SU-DHL-6 (cell line): Measurements from ENCODE around the gene MFSD11.

Experiments used
- H2AFZ ChIP-seq: fragments of 200-600 bp; sonication (generic); 2 replicates; pipeline ENCODE4 v1.6.1; 2014; ENCODE audit warnings: low read depth, mild to moderate bottlenecking, moderate library complexity, mixed read lengths, antibody characterized with exemption, low read length; ENCODE audit not compliant: severe bottlenecking
- H3F3A ChIP-seq: fragments of 200-600 bp; shearing (Covaris generic); 2 replicates; pipeline ENCODE4 v1.6.0; 2016; ENCODE audit warnings: antibody characterized with exemption, mild to moderate bottlenecking; ENCODE audit not compliant: insufficient read depth
- H3K27ac ChIP-seq: fragments of 200-600 bp; sonication (generic); 2 replicates; pipeline ENCODE4 v1.5.1; 2016; ENCODE audit warnings: low read depth, mild to moderate bottlenecking, low read length, moderate library complexity, mixed read lengths
- H3K27me3 ChIP-seq: fragments of 200-600 bp; sonication (generic), shearing (Covaris generic); 2 replicates; pipeline ENCODE4 v1.6.0; 2014; ENCODE audit warnings: mild to moderate bottlenecking, low read length
- H3K36me3 ChIP-seq: fragments of 200-600 bp; sonication (generic); 2 replicates; pipeline ENCODE4 v1.6.1; 2014; ENCODE audit warnings: mild to moderate bottlenecking, low read length, mixed read lengths
- H3K4me2 ChIP-seq: fragments of 300-600, 200-600 bp; shearing (Covaris generic), sonication (generic); 2 replicates; pipeline ENCODE4 v1.6.0; 2014; ENCODE audit warnings: low read length, low read depth, mild to moderate bottlenecking; ENCODE audit not compliant: poor library complexity, severe bottlenecking
- H3K4me3 ChIP-seq: fragments of 200-600 bp; sonication (generic); 2 replicates; pipeline ENCODE4 v1.5.1; 2014; ENCODE audit warnings: antibody characterized with exemption, low read length, mild to moderate bottlenecking, mixed read lengths; ENCODE audit not compliant: insufficient read depth, poor library complexity, severe bottlenecking
- H3K79me2 ChIP-seq: fragments of 200-600 bp; sonication (generic); 2 replicates; pipeline ENCODE4 v1.6.1; 2014; ENCODE audit warnings: mild to moderate bottlenecking, low read length, moderate library complexity; ENCODE audit not compliant: insufficient read depth
- H3K9ac ChIP-seq: fragments of 200-600 bp; sonication (generic); 2 replicates; pipeline ENCODE4 v1.7.0; 2014; ENCODE audit warnings: mild to moderate bottlenecking, low read length
- H3K9me2 ChIP-seq: fragments of 200-600 bp; sonication (generic); replicated peaks from 2 replicates; pipeline ENCODE4 v1.6.1; 2014; ENCODE audit warnings: low read length; ENCODE audit not compliant: insufficient read depth
- H3K9me3 ChIP-seq: fragments of 200-600 bp; sonication (generic); 2 replicates; pipeline ENCODE4 v1.6.1; 2014; ENCODE audit warnings: low read length, mixed read lengths; ENCODE audit not compliant: insufficient read depth
- H4K20me1 ChIP-seq: fragments of 200-600 bp; sonication (generic); 2 replicates; pipeline ENCODE4 v1.6.1; 2014; ENCODE audit warnings: low read depth, mild to moderate bottlenecking, antibody characterized with exemption, low read length, moderate library complexity, mixed read lengths
- EZH2phosphoT487 ChIP-seq: fragments of 200-600 bp; sonication (generic), shearing (Covaris generic); conservative IDR thresholded peaks from 2 replicates; pipeline ENCODE4 v1.6.1; 2018; ENCODE audit warnings: mild to moderate bottlenecking, antibody characterized with exemption, low read length, moderate library complexity, mixed read lengths
- TF ChIP-seq, protein P1 (sequence below): fragments of 200-600 bp; sonication (generic); IDR thresholded peaks from one replicate; pipeline ENCODE4 v1.5.1; 2017; ENCODE audit warnings: antibody characterized with exemption, mild to moderate bottlenecking, low read length, moderate library complexity; ENCODE audit not compliant: insufficient read depth, poor library complexity, severe bottlenecking

The MFSD11 gene

DNA sequence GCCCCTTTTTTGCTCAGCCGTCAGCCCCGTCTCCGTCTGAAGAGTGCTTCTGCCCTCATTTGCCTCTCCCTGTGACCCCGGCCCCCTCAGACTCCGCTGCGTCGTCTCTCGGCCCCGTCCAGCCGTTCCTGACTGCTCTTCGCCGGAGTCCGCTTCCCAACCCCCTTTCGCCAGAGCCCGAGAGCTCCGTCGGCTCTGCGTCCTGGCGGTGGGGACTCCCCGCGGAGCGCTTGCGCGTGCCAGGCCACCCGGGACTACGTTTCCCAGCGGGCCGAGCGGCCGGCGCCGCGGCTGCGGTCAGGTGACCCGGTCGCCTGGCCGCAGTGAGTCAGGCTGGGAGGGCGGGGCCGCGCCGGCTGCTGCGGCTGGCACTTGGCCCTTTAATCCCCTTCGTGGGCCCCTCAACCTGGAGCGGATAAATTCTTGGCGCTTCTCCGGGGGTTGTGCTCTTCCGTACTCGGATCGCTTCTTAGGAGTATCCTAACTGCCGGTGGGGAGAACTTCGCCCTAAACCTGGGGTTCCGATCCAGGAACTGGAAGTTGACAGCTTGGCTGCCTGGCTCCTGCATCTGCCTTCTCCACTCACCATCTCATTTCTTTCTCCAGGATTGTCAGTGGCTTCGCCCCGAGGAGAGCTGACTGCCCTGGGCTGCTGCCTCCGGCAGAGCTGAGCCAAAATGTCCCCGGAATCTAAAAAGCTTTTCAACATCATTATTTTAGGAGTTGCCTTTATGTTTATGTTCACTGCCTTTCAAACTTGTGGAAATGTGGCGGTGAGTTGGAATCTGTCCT, at the start of gene MFSD11:
MFSD11 (plus strand) TSS at position 444 of the 792 bp plus-strand sequence; CDS start at position 678, 234 bp downstream.
- H3K4me3 ChIP-seq = peak within 1 kb of the TSS; percentile 99
- H3K4me2 ChIP-seq = peak within 1 kb of the TSS; percentile 98
- peaks cover 34% of the 10 kb centered on the region for H3F3A ChIP-seq
- peak within 1 kb of the TSS; percentile 77 for H2AFZ ChIP-seq
- H3K9ac ChIP-seq = peak within 1 kb of the TSS; percentile 100
- TF ChIP-seq EZH2phosphoT487 = no peak
- TF ChIP-seq, protein P1, sequence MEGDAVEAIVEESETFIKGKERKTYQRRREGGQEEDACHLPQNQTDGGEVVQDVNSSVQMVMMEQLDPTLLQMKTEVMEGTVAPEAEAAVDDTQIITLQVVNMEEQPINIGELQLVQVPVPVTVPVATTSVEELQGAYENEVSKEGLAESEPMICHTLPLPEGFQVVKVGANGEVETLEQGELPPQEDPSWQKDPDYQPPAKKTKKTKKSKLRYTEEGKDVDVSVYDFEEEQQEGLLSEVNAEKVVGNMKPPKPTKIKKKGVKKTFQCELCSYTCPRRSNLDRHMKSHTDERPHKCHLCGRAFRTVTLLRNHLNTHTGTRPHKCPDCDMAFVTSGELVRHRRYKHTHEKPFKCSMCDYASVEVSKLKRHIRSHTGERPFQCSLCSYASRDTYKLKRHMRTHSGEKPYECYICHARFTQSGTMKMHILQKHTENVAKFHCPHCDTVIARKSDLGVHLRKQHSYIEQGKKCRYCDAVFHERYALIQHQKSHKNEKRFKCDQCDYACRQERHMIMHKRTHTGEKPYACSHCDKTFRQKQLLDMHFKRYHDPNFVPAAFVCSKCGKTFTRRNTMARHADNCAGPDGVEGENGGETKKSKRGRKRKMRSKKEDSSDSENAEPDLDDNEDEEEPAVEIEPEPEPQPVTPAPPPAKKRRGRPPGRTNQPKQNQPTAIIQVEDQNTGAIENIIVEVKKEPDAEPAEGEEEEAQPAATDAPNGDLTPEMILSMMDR = no peak
- H3K79me2 ChIP-seq = peaks cover 60% of the 10 kb centered on the region
- H4K20me1 ChIP-seq = peaks cover 19% of the 10 kb centered on the region
- no peaks in the 10 kb centered on the region for H3K27me3 ChIP-seq
- H3K9me3 ChIP-seq = no peaks in the 10 kb centered on the region
- H3K27ac ChIP-seq = peak within 1 kb of the TSS; percentile 94
- peaks cover 43% of the 10 kb centered on the region for H3K36me3 ChIP-seq
- no peaks in the 10 kb centered on the region for H3K9me2 ChIP-seq

DNA sequence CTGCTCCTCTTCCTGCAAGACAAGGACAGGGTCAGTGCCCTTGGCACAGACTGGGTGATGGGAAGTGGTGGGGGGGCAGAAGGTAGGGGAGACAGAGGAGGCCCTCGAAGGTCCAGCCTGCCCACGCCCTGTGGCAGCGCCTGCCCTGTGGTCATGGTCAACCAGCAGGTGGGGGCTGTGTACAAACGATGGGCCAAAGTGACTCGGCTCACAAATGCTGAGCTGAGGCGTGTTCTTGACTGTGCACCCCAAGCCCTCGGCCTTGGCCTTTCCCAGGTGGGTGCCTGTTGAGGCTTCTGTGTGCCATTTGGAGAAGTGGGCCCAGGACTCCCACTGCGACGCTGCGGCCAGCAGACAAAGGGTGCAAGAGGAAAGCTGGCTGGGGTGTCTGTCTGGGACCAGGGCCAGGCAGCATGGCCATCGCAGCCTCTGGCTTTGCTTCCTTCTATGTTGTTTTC, 49.7 kb upstream of the MFSD11 start:
- no peak overlapping the region for H3K4me2 ChIP-seq
- no peaks in the 10 kb centered on the region for H3K79me2 ChIP-seq
- H3K9me3 ChIP-seq = no peaks in the 10 kb centered on the region
- H3K36me3 ChIP-seq = no peaks in the 10 kb centered on the region
- H2AFZ ChIP-seq = no peak overlapping the region
- no peaks in the 10 kb centered on the region for H3K9me2 ChIP-seq
- H3F3A ChIP-seq = no peaks in the 10 kb centered on the region
- no peak overlapping the region for H3K27ac ChIP-seq
- H4K20me1 ChIP-seq = no peaks in the 10 kb centered on the region
- TF ChIP-seq, protein P1 = no peak
- no peak for TF ChIP-seq EZH2phosphoT487
- no peak overlapping the region for H3K4me3 ChIP-seq
- H3K27me3 ChIP-seq = no peaks in the 10 kb centered on the region
- H3K9ac ChIP-seq = no peak overlapping the region

DNA sequence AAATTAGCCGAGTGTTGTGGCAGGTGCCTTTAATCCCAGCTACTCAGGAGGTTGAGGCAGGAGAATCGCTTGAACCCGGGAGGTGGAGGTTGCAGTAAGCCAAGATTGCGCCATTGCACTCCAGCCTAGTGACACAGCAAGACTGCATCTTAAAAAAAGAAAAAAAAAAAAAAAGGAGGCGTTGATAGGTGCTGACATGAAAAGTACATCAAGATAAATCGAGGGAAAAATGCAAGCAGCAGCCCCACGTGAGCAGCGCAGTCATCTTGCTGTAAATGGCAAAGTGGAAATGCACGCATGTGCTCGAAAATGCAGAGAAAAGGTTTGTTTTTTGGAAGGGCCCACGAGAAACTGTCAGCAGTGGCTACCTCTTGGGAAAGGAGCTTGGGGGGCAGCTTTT, 48.1 kb upstream of the MFSD11 start:
- Histone ChIP-seq H2AFZ (no peak overlapping the region), H3K9me2 (no peaks in the 10 kb centered on the region), H3K79me2 (no peaks in the 10 kb centered on the region), H3K27me3 (no peaks in the 10 kb centered on the region), H3K4me2 (no peak overlapping the region), H3K9ac (no peak overlapping the region), H3K27ac (no peak overlapping the region), H3K4me3 (no peak overlapping the region), H3K36me3 (no peaks in the 10 kb centered on the region), H4K20me1 (no peaks in the 10 kb centered on the region), H3F3A (no peaks in the 10 kb centered on the region), H3K9me3 (no peaks in the 10 kb centered on the region)
- TF ChIP-seq, protein P1 = no peak
- no peak for TF ChIP-seq EZH2phosphoT487
